ENCODE data around the gene ART4.
A peak's percentile ranks its signal among the peaks of the same experiment; 100 is the strongest.

ART4 gene

DNA sequence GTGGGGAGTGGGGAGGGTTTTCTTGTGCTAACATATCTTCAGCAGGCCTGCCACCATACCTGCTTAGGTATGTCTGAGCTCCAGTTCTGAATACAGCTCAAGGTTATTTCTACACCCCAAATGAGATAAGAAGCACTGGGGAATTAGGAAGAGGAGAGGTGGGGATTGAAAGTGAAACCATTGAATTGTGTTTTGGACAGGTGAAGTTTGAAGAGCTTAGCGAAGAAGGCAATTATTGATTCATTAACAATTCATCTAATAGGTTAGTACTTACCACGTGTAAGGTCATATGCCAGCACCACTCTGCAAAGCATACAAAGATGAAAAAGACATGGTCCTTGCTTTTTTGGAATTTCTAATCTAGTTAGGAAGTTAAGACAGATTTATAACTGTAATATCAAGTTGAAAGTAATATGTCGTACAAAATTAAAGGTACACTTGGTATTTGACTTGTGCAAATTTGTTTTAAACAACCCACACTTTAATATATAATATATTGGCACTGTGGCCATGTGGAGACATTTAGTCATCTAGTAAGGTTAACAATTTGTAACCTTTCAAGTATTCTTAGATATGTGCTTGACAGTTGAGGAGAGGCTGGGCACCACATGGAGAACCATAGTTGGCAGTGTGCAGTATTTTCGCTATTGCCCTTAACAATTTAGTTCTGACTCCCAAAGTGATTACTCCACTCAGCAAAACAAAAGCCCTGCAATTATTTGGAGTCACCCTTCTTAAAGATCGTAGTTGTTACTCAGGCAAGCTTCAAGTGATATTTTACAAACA lies 33.0 kb downstream of the ART4 start:
- no peak for DNase-seq

DNA sequence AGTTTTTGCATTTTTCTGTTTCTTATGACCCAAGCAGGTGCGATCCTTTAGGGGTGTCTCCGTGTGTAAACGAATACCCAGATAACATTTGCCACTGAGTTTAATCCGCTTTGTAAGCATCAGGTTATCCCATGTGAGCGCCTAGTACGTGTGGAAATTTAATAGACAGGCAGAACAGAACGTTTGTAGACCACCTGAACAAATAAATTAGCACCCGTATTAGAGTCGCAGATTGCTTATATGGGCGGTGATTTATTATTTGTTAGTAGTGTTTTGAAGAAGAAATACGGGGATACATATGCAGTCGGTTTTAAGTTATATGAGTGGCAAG lies 39.5 kb downstream of the ART4 start:
- no peak for DNase-seq

GRCh38 chr12:14803011-14803829 lies 40.1 kb downstream of the ART4 start, which contains the start of the genes C12orf60 and WBP11:
TSS of gene C12orf60 (plus strand) at chr12:14803670. CDS start at chr12:14822936, 19,266 bp downstream.
TSS of gene WBP11 (minus strand) at chr12:14803478. CDS start at chr12:14801383, 2,095 bp downstream.
- DNase-seq: peak; percentile 77

DNA sequence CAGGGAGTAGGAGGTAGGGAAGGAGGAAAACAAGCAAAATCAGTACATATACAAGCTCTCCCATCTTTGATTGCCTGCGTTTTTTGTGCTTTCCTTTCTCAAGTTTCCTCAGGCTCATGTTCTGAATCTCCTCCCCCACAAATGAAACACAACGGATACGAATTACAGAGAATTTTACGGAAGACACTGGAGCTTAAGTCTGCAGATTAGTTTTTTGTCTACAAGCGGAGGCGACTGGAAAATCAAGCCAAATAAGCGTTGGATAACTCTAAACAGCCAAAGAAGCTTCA lies 40.7 kb downstream of the ART4 start:
- DNase-seq: no peak

- no peak for DNase-seq
These were observed 41.1 kb downstream of the ART4 start for GRCh38 chr12:14802247-14802646.

DNA sequence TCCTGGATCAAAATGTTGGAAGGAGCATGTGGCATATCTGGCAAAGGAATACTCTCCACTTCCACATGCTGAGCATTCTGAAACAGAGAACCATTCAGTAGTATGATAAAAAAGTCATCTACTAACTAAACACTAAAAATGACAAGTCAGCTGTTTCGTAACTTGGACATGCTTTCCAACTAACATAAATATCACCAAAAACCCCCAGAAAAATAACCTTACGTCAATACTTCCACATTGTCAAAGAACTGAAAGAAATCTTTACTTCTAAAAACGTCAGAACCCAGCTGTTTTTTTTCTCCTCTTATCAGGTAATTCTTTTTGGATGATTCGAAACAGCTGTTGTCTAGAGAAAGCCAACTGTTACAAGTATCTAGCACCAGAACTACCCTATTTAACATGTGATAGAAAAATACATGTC lies 48.3 kb downstream of the ART4 start:
- DNase-seq: no peak

- no peak for DNase-seq
These were observed 57.8 kb downstream of the ART4 start for GRCh38 chr12:14785568-14785967.

DNA sequence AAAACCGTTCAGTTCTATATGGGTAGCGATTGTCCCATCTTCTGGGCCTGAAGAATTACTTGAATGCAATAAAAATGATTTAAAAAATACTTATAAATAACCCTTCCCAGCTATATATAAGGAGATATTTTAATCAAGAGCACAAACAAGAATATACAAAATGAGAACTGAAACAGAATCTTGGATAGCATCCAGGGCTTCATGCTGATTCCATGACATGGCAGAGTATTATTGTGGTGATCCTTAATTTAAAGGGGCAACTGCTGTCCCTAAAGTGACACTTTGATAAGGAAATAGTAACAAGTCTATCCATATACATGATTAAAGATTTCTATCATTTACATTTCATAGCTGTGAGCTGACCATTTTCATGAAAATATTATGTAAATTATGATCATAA lies 58.9 kb downstream of the ART4 start:
- DNase-seq: no peak

- no peak for DNase-seq
These were observed 60.6 kb downstream of the ART4 start for GRCh38 chr12:14782756-14783155.

- no peak for DNase-seq
These were observed 61.8 kb downstream of the ART4 start for GRCh38 chr12:14781563-14781962.

GRCh38 chr12:14780859-14781258 lies 62.5 kb downstream of the ART4 start:
- DNase-seq: no peak

GRCh38 chr12:14779834-14780233 lies 63.5 kb downstream of the ART4 start:
- DNase-seq: no peak

GRCh38 chr12:14777271-14777670 lies 66.1 kb downstream of the ART4 start:
- DNase-seq: no peak

DNA sequence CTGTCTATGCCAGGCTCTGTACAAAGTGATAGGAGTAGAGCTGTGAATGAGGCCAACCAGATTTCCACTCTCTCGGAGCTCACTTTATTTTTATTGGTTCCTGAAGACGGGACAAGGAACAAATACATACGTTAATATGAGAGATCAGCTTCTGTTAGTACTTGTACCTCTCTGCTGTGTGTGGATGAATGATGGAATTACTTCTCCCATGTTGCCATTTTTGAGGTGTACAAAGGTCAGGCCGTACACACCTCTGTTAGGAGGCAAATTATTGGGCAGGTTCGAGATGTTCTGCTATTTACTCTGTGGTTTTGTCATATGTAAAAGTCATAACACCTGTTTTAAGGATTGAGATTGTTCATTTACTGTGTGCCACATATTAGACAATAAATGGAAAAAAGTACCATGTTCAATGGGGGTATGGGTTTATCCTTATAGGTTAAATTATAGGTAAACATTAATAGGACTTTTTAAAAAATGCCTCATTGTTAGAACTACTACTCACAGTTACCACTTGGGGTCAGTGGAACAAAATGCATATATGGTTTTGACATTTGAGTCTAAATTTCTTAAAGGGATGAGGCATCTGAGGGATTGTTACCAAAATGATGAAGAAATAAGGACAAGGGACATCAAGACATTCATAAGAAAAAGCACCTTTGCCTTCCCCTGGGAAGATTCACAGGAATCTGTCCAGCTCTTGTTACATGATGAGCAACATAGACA lies 66.9 kb downstream of the ART4 start:
- no peak for DNase-seq

DNA sequence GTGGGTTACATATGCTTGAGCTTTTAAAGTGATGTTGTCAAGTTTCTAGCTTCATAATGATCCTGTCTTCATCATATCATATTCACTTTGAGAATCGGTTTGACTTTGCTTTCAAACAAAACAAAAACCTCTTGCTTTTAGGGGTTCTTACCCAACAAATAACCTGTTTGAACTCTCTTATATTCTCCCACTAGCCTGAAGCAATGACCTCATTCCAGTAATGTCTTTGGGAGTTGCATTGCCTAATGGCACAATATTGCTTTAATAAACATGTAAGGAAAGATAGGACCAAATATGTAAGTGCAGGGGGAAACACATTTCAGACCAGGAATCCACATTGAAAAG lies 67.7 kb downstream of the ART4 start:
- no peak for DNase-seq

All from T-helper 9 cell (primary cell).